Ishikawa (cell line): ENCODE results near the gene HSPA2.

Experiments used
- CEBPB ChIP-seq: IDR thresholded peaks from 2 replicates; pipeline ENCODE4 v1.6.1; 2012
- CREB1 ChIP-seq: IDR thresholded peaks from 2 replicates; pipeline ENCODE4 v1.6.1; 2012; ENCODE audit warnings: low read depth
- EGR1 ChIP-seq: IDR thresholded peaks from 2 replicates; pipeline ENCODE4 v1.6.1; 2012
- EP300 ChIP-seq: IDR thresholded peaks from 2 replicates; pipeline ENCODE4 v1.6.1; 2012; ENCODE audit warnings: borderline replicate concordance
- FOXM1 ChIP-seq: IDR thresholded peaks from 2 replicates; pipeline ENCODE4 v1.6.1; 2012; ENCODE audit warnings: low read depth, borderline replicate concordance
- MAX ChIP-seq: IDR thresholded peaks from 2 replicates; pipeline ENCODE4 v1.6.1; 2012
- NFIC ChIP-seq: IDR thresholded peaks from 2 replicates; pipeline ENCODE4 v1.6.1; 2012
- RAD21 ChIP-seq: IDR thresholded peaks from 2 replicates; pipeline ENCODE4 v1.6.1; 2012; ENCODE audit warnings: low read depth
- REST ChIP-seq: IDR thresholded peaks from 2 replicates; pipeline ENCODE4 v1.6.1; 2012; ENCODE audit warnings: low read depth, mild to moderate bottlenecking
- TAF1 ChIP-seq: IDR thresholded peaks from 2 replicates; pipeline ENCODE4 v1.6.1; 2012; ENCODE audit warnings: low read depth, mild to moderate bottlenecking
- TCF12 ChIP-seq: IDR thresholded peaks from 2 replicates; pipeline ENCODE4 v1.6.1; 2012; ENCODE audit warnings: low read depth
- TEAD4 ChIP-seq: IDR thresholded peaks from 2 replicates; pipeline ENCODE4 v1.6.1; 2012
- USF1 ChIP-seq: IDR thresholded peaks from 2 replicates; pipeline ENCODE4 v1.6.1; 2012
- YY1 ChIP-seq: IDR thresholded peaks from 2 replicates; pipeline ENCODE4 v1.6.1; 2012; ENCODE audit warnings: low read depth
- ZBTB7A ChIP-seq: IDR thresholded peaks from 2 replicates; pipeline ENCODE4 v1.6.1; 2012; ENCODE audit warnings: low read depth

Gene HSPA2

GRCh38 chr14:64573109-64573508 lies 32.6 kb downstream of the HSPA2 start:
- TF ChIP-seq CEBPB: no peak
- TF ChIP-seq TAF1: no peak
- no peak for TF ChIP-seq EGR1
- TF ChIP-seq TEAD4: no peak
- no peak for TF ChIP-seq YY1
- TF ChIP-seq REST: no peak
- no peak for TF ChIP-seq MAX
- TF ChIP-seq EP300: no peak
- no peak for TF ChIP-seq TCF12
- no peak for TF ChIP-seq ZBTB7A
- no peak for TF ChIP-seq FOXM1
- TF ChIP-seq RAD21: no peak
- TF ChIP-seq USF1: no peak
- no peak for TF ChIP-seq NFIC

- no peak for TF ChIP-seq USF1
- TF ChIP-seq NFIC: no peak
- no peak for TF ChIP-seq EP300
- TF ChIP-seq TAF1: no peak
- TF ChIP-seq CREB1: no peak
- no peak for TF ChIP-seq TCF12
- TF ChIP-seq MAX: no peak
- TF ChIP-seq REST: no peak
- no peak for TF ChIP-seq YY1
- TF ChIP-seq CEBPB: no peak
- TF ChIP-seq ZBTB7A: no peak
- TF ChIP-seq TEAD4: no peak
- no peak for TF ChIP-seq FOXM1
- TF ChIP-seq RAD21: no peak
- TF ChIP-seq EGR1: no peak
Measured at GRCh38 chr14:64574371-64575107, 34.0 kb downstream of the HSPA2 start.

- no peak for TF ChIP-seq ZBTB7A
- TF ChIP-seq NFIC: no peak
- TF ChIP-seq EP300: no peak
- TF ChIP-seq YY1: no peak
- no peak for TF ChIP-seq REST
- no peak for TF ChIP-seq FOXM1
- no peak for TF ChIP-seq CEBPB
- TF ChIP-seq TCF12: no peak
- TF ChIP-seq CREB1: no peak
- TF ChIP-seq TEAD4: no peak
- TF ChIP-seq EGR1: no peak
- TF ChIP-seq MAX: no peak
Measured at GRCh38 chr14:64577211-64577610, 36.7 kb downstream of the HSPA2 start.

GRCh38 chr14:64580467-64580866 lies 39.9 kb downstream of the HSPA2 start:
- peak; percentile 16; the same call in 1 of the 2 replicates for TF ChIP-seq REST
- peak; percentile 50 for TF ChIP-seq EGR1
- TF ChIP-seq TEAD4: no peak
- TF ChIP-seq NFIC: no peak
